ENCODE results near the gene CEACAM6.

The CEACAM6 gene

DNA sequence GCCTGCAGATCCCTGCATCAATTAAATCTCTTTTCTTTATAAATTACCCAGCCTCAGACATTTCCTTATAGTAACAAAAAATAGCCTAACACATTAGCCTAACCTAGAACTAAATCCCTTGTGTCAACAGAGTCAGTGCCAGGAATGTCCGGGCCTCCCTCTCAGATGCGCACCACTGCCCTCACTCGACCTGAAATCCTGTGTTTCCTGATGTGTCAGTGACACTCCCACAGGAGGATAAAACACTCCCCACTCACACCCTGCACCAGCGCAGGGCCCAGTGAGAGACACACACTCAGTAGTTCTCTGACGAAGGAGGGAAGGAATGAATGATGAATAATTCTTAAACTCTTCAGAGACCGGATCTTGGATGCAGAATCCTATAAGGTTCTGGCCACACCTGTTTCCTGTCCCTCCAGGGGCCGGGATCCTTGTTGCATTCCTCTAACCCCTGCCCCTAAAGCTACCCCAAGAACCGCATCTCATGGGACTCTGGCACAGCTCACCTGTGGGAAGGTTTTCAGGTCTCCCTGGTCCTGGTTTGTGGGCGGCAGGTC, 44.2 kb downstream of the CEACAM6 start:
- H3K4me1 ChIP-seq (ENCODE audit: control insufficient read depth, low read depth, low read length): no peaks in the 10 kb centered on the region
- H2BK120ac ChIP-seq (ENCODE audit: low read depth, low read length): no peak overlapping the region
- no peak overlapping the region for H3K4me2 ChIP-seq (ENCODE audit: low read length)
- H4K5ac ChIP-seq (ENCODE audit: low read length): no peak overlapping the region
- no CpG with 5 or more reads among the region's 9 CpGs for WGBS (ENCODE audit: extremely low coverage, insufficient coverage, low lambda C conversion rate)
- H2AK5ac ChIP-seq (ENCODE audit: low read length): no peak overlapping the region
- no peaks in the 10 kb centered on the region for H3K79me2 ChIP-seq (ENCODE audit: control insufficient read depth, insufficient read depth, low read length)
- H2BK15ac ChIP-seq (replicated peaks; ENCODE audit: low read depth): no peak overlapping the region
- no peak overlapping the region for H3K23ac ChIP-seq (ENCODE audit: low read length)
- DNase-seq: no peak
- no peak overlapping the region for H3K27ac ChIP-seq (ENCODE audit: low read depth, low read length)
- H3K27me3 ChIP-seq (ENCODE audit: insufficient read depth, low read length, poor library complexity): no peaks in the 10 kb centered on the region
- H3K4me3 ChIP-seq (ENCODE audit: low read length): no peak overlapping the region
- no peak overlapping the region for H3K18ac ChIP-seq (ENCODE audit: low read length)
- H3K36me3 ChIP-seq (ENCODE audit: control insufficient read depth, insufficient read depth, low read length): no peaks in the 10 kb centered on the region
- no peak overlapping the region for H4K8ac ChIP-seq (ENCODE audit: low read depth, low read length)
- no peak overlapping the region for H3K56ac ChIP-seq (ENCODE audit: low read length)
- no peak overlapping the region for H3K9ac ChIP-seq (ENCODE audit: low read length)
- H3K79me1 ChIP-seq (ENCODE audit: low read length): no peaks in the 10 kb centered on the region
- H2BK5ac ChIP-seq (ENCODE audit: low read length): no peak overlapping the region
- H3K4ac ChIP-seq (ENCODE audit: low read depth, low read length): no peak overlapping the region

DNA sequence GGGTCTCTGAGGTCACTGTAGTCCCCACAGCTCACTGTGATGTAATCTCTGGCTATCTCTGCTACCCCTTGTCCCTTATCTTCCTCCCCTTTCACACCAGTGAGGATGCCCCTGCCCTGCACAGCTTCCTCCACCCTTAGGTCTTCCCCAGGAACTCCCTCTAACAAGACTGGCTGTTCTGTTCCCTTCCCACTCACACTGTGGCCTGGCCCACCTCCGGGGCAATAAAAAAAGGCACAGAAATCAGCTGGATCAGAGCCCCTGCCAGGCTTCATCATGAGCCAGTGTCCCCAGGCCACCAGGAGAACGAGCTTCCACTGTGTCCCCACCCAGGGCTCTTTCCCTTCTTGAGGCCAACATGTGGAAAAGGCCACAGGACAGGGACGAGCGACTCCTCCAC, 45.7 kb downstream of the CEACAM6 start:
- no peak overlapping the region for H3K56ac ChIP-seq (ENCODE audit: low read length)
- no peak overlapping the region for H3K9ac ChIP-seq (ENCODE audit: low read length)
- H3K79me2 ChIP-seq (ENCODE audit: control insufficient read depth, insufficient read depth, low read length): no peaks in the 10 kb centered on the region
- no peaks in the 10 kb centered on the region for H3K79me1 ChIP-seq (ENCODE audit: low read length)
- no peak overlapping the region for H2AK5ac ChIP-seq (ENCODE audit: low read length)
- H3K36me3 ChIP-seq (ENCODE audit: control insufficient read depth, insufficient read depth, low read length): no peaks in the 10 kb centered on the region
- no peak overlapping the region for H3K18ac ChIP-seq (ENCODE audit: low read length)
- H4K8ac ChIP-seq (ENCODE audit: low read depth, low read length): no peak overlapping the region
- no peak overlapping the region for H3K4ac ChIP-seq (ENCODE audit: low read depth, low read length)
- H2BK120ac ChIP-seq (ENCODE audit: low read depth, low read length): no peak overlapping the region
- no peak overlapping the region for H3K4me2 ChIP-seq (ENCODE audit: low read length)
- no CpG with 5 or more reads among the region's 4 CpGs for WGBS (ENCODE audit: extremely low coverage, insufficient coverage, low lambda C conversion rate)
- no peak overlapping the region for H3K23ac ChIP-seq (ENCODE audit: low read length)
- no peak overlapping the region for H4K5ac ChIP-seq (ENCODE audit: low read length)
- no peak overlapping the region for H2BK5ac ChIP-seq (ENCODE audit: low read length)
- no peak overlapping the region for H3K27ac ChIP-seq (ENCODE audit: low read depth, low read length)
- DNase-seq: no peak
- H3K4me1 ChIP-seq (ENCODE audit: control insufficient read depth, low read depth, low read length): no peaks in the 10 kb centered on the region
- H3K4me3 ChIP-seq (ENCODE audit: low read length): no peak overlapping the region
- H2BK15ac ChIP-seq (replicated peaks; ENCODE audit: low read depth): no peak overlapping the region
- H3K27me3 ChIP-seq (ENCODE audit: insufficient read depth, low read length, poor library complexity): no peaks in the 10 kb centered on the region

- Histone ChIP-seq H2BK15ac (replicated peaks; ENCODE audit: low read depth) (no peak overlapping the region), H3K36me3 (ENCODE audit: control insufficient read depth, insufficient read depth, low read length) (no peaks in the 10 kb centered on the region), H3K27me3 (ENCODE audit: insufficient read depth, low read length, poor library complexity) (no peaks in the 10 kb centered on the region), H4K5ac (ENCODE audit: low read length) (no peak overlapping the region), H2BK120ac (ENCODE audit: low read depth, low read length) (no peak overlapping the region), H2BK5ac (ENCODE audit: low read length) (no peak overlapping the region), H3K18ac (ENCODE audit: low read length) (no peak overlapping the region), H3K4me2 (ENCODE audit: low read length) (no peak overlapping the region), H3K4ac (ENCODE audit: low read depth, low read length) (no peak overlapping the region), H3K9ac (ENCODE audit: low read length) (no peak overlapping the region), H3K56ac (ENCODE audit: low read length) (no peak overlapping the region), H3K79me2 (ENCODE audit: control insufficient read depth, insufficient read depth, low read length) (no peaks in the 10 kb centered on the region), H4K8ac (ENCODE audit: low read depth, low read length) (no peak overlapping the region), H3K4me1 (ENCODE audit: control insufficient read depth, low read depth, low read length) (no peaks in the 10 kb centered on the region), H3K27ac (ENCODE audit: low read depth, low read length) (no peak overlapping the region), H3K4me3 (ENCODE audit: low read length) (no peak overlapping the region), H3K79me1 (ENCODE audit: low read length) (no peaks in the 10 kb centered on the region), H2AK5ac (ENCODE audit: low read length) (no peak overlapping the region), H3K23ac (ENCODE audit: low read length) (no peak overlapping the region)
- no peak for DNase-seq
- WGBS (ENCODE audit: extremely low coverage, insufficient coverage, low lambda C conversion rate): no CpG with 5 or more reads among the region's 2 CpGs
Measured at GRCh38 chr19:41801792-41802211, 46.5 kb downstream of the CEACAM6 start.

GRCh38 chr19:41802770-41803169, 47.4 kb downstream of the CEACAM6 start:
- no peak overlapping the region for H2BK5ac ChIP-seq (ENCODE audit: low read length)
- no peak for DNase-seq
- H3K27ac ChIP-seq (ENCODE audit: low read depth, low read length): no peak overlapping the region
- H3K4me1 ChIP-seq (ENCODE audit: control insufficient read depth, low read depth, low read length): no peaks in the 10 kb centered on the region
- H3K4ac ChIP-seq (ENCODE audit: low read depth, low read length): no peak overlapping the region
- H2BK120ac ChIP-seq (ENCODE audit: low read depth, low read length): no peak overlapping the region
- no peaks in the 10 kb centered on the region for H3K79me2 ChIP-seq (ENCODE audit: control insufficient read depth, insufficient read depth, low read length)
- H2AK5ac ChIP-seq (ENCODE audit: low read length): no peak overlapping the region
- H3K9ac ChIP-seq (ENCODE audit: low read length): no peak overlapping the region
- no peaks in the 10 kb centered on the region for H3K36me3 ChIP-seq (ENCODE audit: control insufficient read depth, insufficient read depth, low read length)
- no peaks in the 10 kb centered on the region for H3K79me1 ChIP-seq (ENCODE audit: low read length)
- no peak overlapping the region for H3K4me3 ChIP-seq (ENCODE audit: low read length)
- H2BK15ac ChIP-seq (replicated peaks; ENCODE audit: low read depth): no peak overlapping the region
- no peak overlapping the region for H3K56ac ChIP-seq (ENCODE audit: low read length)
- no peak overlapping the region for H4K8ac ChIP-seq (ENCODE audit: low read depth, low read length)
- H3K4me2 ChIP-seq (ENCODE audit: low read length): no peak overlapping the region
- no CpG with 5 or more reads among the region's 2 CpGs for WGBS (ENCODE audit: extremely low coverage, insufficient coverage, low lambda C conversion rate)
- no peaks in the 10 kb centered on the region for H3K27me3 ChIP-seq (ENCODE audit: insufficient read depth, low read length, poor library complexity)
- no peak overlapping the region for H3K23ac ChIP-seq (ENCODE audit: low read length)
- no peak overlapping the region for H3K18ac ChIP-seq (ENCODE audit: low read length)
- H4K5ac ChIP-seq (ENCODE audit: low read length): no peak overlapping the region

GRCh38 chr19:41804336-41804735, 49.0 kb downstream of the CEACAM6 start:
- whole genome bisulfite sequencing (ENCODE audit: extremely low coverage, insufficient coverage, low lambda C conversion rate): no CpG with 5 or more reads among the region's 3 CpGs
- H3K56ac ChIP-seq (ENCODE audit: low read length): no peak overlapping the region
- H4K8ac ChIP-seq (ENCODE audit: low read depth, low read length): no peak overlapping the region
- H3K23ac ChIP-seq (ENCODE audit: low read length): no peak overlapping the region
- no peak overlapping the region for H3K4me2 ChIP-seq (ENCODE audit: low read length)
- H2BK15ac ChIP-seq (replicated peaks; ENCODE audit: low read depth): no peak overlapping the region
- H2BK5ac ChIP-seq (ENCODE audit: low read length): no peak overlapping the region
- DNase-seq: no peak
- no peak overlapping the region for H2BK120ac ChIP-seq (ENCODE audit: low read depth, low read length)
- no peaks in the 10 kb centered on the region for H3K79me2 ChIP-seq (ENCODE audit: control insufficient read depth, insufficient read depth, low read length)
- H3K27me3 ChIP-seq (ENCODE audit: insufficient read depth, low read length, poor library complexity): no peaks in the 10 kb centered on the region
- no peaks in the 10 kb centered on the region for H3K79me1 ChIP-seq (ENCODE audit: low read length)
- H2AK5ac ChIP-seq (ENCODE audit: low read length): no peak overlapping the region
- no peak overlapping the region for H3K4ac ChIP-seq (ENCODE audit: low read depth, low read length)
- no peak overlapping the region for H3K4me3 ChIP-seq (ENCODE audit: low read length)
- no peaks in the 10 kb centered on the region for H3K36me3 ChIP-seq (ENCODE audit: control insufficient read depth, insufficient read depth, low read length)
- H3K27ac ChIP-seq (ENCODE audit: low read depth, low read length): no peak overlapping the region
- no peak overlapping the region for H4K5ac ChIP-seq (ENCODE audit: low read length)
- H3K4me1 ChIP-seq (ENCODE audit: control insufficient read depth, low read depth, low read length): no peaks in the 10 kb centered on the region
- H3K18ac ChIP-seq (ENCODE audit: low read length): no peak overlapping the region
- H3K9ac ChIP-seq (ENCODE audit: low read length): no peak overlapping the region

GRCh38 chr19:41807176-41807575, 51.8 kb downstream of the CEACAM6 start:
- H3K27me3 ChIP-seq (ENCODE audit: insufficient read depth, low read length, poor library complexity): no peaks in the 10 kb centered on the region
- DNase-seq: no peak
- no peak overlapping the region for H3K4me3 ChIP-seq (ENCODE audit: low read length)
- no peak overlapping the region for H3K27ac ChIP-seq (ENCODE audit: low read depth, low read length)
- no peak overlapping the region for H2BK120ac ChIP-seq (ENCODE audit: low read depth, low read length)
- no peaks in the 10 kb centered on the region for H3K79me2 ChIP-seq (ENCODE audit: control insufficient read depth, insufficient read depth, low read length)
- H4K5ac ChIP-seq (ENCODE audit: low read length): no peak overlapping the region
- H2AK5ac ChIP-seq (ENCODE audit: low read length): no peak overlapping the region
- WGBS (ENCODE audit: extremely low coverage, insufficient coverage, low lambda C conversion rate): no CpG with 5 or more reads among the region's 3 CpGs
- H3K4me2 ChIP-seq (ENCODE audit: low read length): no peak overlapping the region
- no peak overlapping the region for H4K8ac ChIP-seq (ENCODE audit: low read depth, low read length)
- H2BK15ac ChIP-seq (replicated peaks; ENCODE audit: low read depth): no peak overlapping the region
- no peak overlapping the region for H3K9ac ChIP-seq (ENCODE audit: low read length)
- H3K4me1 ChIP-seq (ENCODE audit: control insufficient read depth, low read depth, low read length): no peaks in the 10 kb centered on the region
- H3K56ac ChIP-seq (ENCODE audit: low read length): no peak overlapping the region
- H3K4ac ChIP-seq (ENCODE audit: low read depth, low read length): no peak overlapping the region
- H3K36me3 ChIP-seq (ENCODE audit: control insufficient read depth, insufficient read depth, low read length): no peaks in the 10 kb centered on the region
- H2BK5ac ChIP-seq (ENCODE audit: low read length): no peak overlapping the region
- H3K18ac ChIP-seq (ENCODE audit: low read length): no peak overlapping the region
- no peaks in the 10 kb centered on the region for H3K79me1 ChIP-seq (ENCODE audit: low read length)
- no peak overlapping the region for H3K23ac ChIP-seq (ENCODE audit: low read length)
